WERI-Rb-1 (cell line): ENCODE measurements around the gene ZNF865.
A peak's percentile ranks its signal among the peaks of the same experiment; 100 is the strongest.

Experiments
- DNase-seq: peaks from one replicate; pipeline ENCODE4 v3.0.0-alpha.2; 2020
- H3K27ac ChIP-seq: fragments of 250-450 bp; sonication (Bioruptor Pico); 2 replicates; pipeline ENCODE4 v1.5.1; 2020; ENCODE audit warnings: mild to moderate bottlenecking, moderate library complexity
- H3K27me3 ChIP-seq: fragments of 250-450 bp; sonication (Bioruptor Pico); 2 replicates; pipeline ENCODE4 v1.5.1; 2021; ENCODE audit warnings: mild to moderate bottlenecking, low read depth, moderate library complexity; ENCODE audit not compliant: insufficient read depth, severe bottlenecking
- H3K36me3 ChIP-seq: fragments of 250-450 bp; sonication (Bioruptor Pico); 2 replicates; pipeline ENCODE4 v1.5.1; 2020; ENCODE audit warnings: mild to moderate bottlenecking, moderate library complexity
- H3K4me3 ChIP-seq: 2 replicates; pipeline ENCODE4 v1.5.1; 2011; ENCODE audit warnings: low read depth, mild to moderate bottlenecking, control low read depth, low read length
- H3K9me3 ChIP-seq: fragments of 250-450 bp; sonication (Bioruptor Pico); 2 replicates; pipeline ENCODE4 v1.5.1; 2021; ENCODE audit warnings: mild to moderate bottlenecking, moderate library complexity; ENCODE audit not compliant: severe bottlenecking
- TF ChIP-seq, protein P1 (sequence below): IDR thresholded peaks from 2 replicates; pipeline ENCODE4 v1.5.1; 2011; ENCODE audit warnings: low read depth, mild to moderate bottlenecking, control low read depth, inconsistent platforms, low read length

Gene ZNF865

DNA sequence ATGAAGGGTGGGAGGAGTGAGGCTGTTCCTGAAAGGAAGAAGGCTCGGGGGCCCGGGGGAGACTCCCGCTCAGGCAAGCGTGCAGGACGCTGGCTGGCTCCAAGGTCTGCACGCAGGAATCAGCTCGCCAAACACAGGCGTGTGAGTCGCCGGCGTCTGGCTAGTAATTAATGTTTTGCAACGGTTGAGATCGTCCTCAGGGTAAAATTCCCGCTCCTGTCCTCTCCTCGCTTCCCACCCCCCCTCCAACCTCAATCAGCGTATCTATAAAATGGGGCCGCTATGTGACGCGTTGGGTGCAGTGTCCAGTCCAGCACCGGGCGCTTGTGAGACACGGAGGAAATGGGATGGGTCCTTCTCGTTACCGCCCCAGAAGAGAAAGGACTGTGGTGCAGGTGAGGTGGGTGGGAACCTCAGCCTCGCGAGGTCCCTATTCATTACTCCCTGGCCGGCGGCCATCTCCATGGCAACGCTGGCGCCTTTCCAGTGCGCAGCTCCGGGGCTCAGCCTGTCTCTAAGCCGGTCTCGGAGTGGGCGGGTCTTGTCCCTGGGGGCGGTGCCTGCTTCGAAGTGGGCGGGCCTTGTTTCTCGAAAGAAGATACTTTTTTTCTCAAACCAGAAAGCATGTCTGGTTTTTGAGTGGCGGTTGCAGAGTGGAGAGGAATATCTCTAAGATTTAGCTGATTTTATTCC is 18.3 kb upstream of the ZNF865 start:
- no peaks in the 10 kb centered on the region for H3K9me3 ChIP-seq
- peak overlapping the region; percentile 63 for H3K4me3 ChIP-seq
- TF ChIP-seq, protein P1, sequence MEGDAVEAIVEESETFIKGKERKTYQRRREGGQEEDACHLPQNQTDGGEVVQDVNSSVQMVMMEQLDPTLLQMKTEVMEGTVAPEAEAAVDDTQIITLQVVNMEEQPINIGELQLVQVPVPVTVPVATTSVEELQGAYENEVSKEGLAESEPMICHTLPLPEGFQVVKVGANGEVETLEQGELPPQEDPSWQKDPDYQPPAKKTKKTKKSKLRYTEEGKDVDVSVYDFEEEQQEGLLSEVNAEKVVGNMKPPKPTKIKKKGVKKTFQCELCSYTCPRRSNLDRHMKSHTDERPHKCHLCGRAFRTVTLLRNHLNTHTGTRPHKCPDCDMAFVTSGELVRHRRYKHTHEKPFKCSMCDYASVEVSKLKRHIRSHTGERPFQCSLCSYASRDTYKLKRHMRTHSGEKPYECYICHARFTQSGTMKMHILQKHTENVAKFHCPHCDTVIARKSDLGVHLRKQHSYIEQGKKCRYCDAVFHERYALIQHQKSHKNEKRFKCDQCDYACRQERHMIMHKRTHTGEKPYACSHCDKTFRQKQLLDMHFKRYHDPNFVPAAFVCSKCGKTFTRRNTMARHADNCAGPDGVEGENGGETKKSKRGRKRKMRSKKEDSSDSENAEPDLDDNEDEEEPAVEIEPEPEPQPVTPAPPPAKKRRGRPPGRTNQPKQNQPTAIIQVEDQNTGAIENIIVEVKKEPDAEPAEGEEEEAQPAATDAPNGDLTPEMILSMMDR = no peak
- DNase-seq = peak; percentile 96
- peaks cover 3% of the 10 kb centered on the region for H3K36me3 ChIP-seq
- H3K27me3 ChIP-seq = no peaks in the 10 kb centered on the region
- H3K27ac ChIP-seq = peak overlapping the region; percentile 85

DNA sequence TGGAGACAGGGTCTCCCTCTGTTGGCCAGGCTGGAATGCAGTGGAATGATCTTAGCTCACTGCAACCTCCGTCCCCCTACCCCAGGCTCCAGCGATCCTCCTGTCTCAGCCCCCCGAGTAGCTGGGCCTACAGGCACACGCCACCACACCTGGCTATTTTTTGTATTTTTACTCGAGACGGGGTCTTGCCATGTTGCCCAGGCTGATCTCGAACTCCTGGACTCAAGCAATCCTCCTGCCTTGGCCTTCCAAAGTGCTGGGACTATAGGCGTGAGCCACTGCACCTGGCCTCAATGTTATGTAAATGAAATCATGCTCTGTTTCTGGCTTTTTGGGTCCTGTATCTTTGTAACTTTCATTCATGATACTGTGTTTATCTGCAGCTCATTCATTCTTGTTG is 16.7 kb upstream of the ZNF865 start:
- TF ChIP-seq, protein P1 = no peak
- Histone ChIP-seq H3K27ac (no peak overlapping the region), H3K36me3 (peaks cover 14% of the 10 kb centered on the region), H3K27me3 (no peaks in the 10 kb centered on the region), H3K9me3 (no peaks in the 10 kb centered on the region), H3K4me3 (no peak overlapping the region)
- DNase-seq = no peak

DNA sequence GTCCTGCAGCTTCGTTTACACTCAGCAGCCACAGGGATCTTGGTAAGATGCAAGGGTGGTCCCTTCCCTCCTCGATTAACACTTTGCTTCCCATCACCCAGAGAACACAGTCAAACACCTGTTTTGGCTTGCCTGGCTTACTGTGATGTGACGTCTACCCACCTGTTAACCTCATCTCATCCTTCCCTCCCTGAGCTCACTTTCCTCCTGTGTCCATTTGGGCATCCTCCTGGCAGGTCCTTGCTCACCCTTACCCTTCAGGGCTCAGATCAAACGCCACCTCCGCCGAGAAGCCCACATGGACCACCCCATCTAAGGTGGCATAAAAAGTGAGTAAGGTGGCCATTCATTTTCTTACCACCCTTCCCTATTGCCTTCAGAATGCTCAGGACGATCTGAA is 15.3 kb upstream of the ZNF865 start:
- Histone ChIP-seq H3K27me3 (no peaks in the 10 kb centered on the region), H3K9me3 (no peaks in the 10 kb centered on the region), H3K4me3 (no peak overlapping the region), H3K36me3 (peaks cover 20% of the 10 kb centered on the region), H3K27ac (no peak overlapping the region)
- DNase-seq = no peak
- TF ChIP-seq, protein P1 = no peak

DNA sequence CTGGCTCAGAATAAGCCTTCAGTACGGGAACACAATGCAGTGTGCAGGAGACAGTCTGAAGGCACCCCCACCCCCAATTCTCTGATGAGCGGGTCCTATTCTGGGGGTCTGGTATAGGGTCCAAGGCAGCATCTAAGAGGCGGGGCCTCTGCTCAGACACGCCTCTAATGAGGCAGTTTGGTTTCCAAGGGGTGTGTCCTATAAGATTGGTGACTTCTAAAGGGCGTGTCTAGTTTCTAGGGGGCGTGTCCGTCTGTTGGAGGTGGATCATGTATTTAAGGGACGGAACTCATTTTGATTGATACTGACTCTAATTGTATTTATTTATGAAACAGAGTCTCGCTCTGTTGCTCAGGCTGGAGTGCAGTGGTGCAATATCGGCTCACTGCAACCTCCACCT is 14.8 kb upstream of the ZNF865 start:
- no peak overlapping the region for H3K27ac ChIP-seq
- TF ChIP-seq, protein P1 = no peak
- H3K4me3 ChIP-seq = no peak overlapping the region
- H3K9me3 ChIP-seq = no peaks in the 10 kb centered on the region
- H3K36me3 ChIP-seq = peaks cover 26% of the 10 kb centered on the region
- no peak for DNase-seq
- no peaks in the 10 kb centered on the region for H3K27me3 ChIP-seq

DNA sequence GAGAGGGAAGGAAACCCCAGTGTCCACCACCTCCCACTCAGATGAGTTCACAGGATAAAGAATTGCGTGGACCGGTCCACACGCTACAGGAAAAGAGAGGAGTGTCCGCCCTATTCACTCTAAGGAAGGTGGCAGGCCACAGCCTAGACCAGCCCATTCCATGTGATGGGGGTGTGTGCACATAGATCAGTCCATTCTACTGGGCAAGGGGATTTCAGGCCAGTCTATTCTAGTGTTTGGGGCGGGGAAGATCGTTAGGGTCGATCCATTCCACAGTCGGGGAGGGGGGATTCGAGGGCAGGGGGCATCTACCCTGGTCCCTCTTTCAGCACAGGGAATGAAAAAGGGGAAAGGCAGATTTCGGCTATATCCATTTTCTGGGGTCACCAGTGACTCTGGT is 13.9 kb upstream of the ZNF865 start:
- peaks cover 35% of the 10 kb centered on the region for H3K36me3 ChIP-seq
- H3K27me3 ChIP-seq = no peaks in the 10 kb centered on the region
- TF ChIP-seq, protein P1 = no peak
- no peak overlapping the region for H3K27ac ChIP-seq
- DNase-seq = no peak
- no peaks in the 10 kb centered on the region for H3K9me3 ChIP-seq
- no peak overlapping the region for H3K4me3 ChIP-seq
